ENCODE data around the gene KMT2C. TPM values are rescaled to one million over a fixed set of nuclear protein-coding genes. Genes with fewer than 3 reads are reported as not detected.
"Not testable (repeated sequence)": the region's sequence is repeated elsewhere in the genome, so short reads cannot be mapped to it uniquely, and the experiment has no call there.

The KMT2C gene
- total and polyA plus RNA-seq, 10 donors = 5.3 to 147 (median 107) TPM

DNA sequence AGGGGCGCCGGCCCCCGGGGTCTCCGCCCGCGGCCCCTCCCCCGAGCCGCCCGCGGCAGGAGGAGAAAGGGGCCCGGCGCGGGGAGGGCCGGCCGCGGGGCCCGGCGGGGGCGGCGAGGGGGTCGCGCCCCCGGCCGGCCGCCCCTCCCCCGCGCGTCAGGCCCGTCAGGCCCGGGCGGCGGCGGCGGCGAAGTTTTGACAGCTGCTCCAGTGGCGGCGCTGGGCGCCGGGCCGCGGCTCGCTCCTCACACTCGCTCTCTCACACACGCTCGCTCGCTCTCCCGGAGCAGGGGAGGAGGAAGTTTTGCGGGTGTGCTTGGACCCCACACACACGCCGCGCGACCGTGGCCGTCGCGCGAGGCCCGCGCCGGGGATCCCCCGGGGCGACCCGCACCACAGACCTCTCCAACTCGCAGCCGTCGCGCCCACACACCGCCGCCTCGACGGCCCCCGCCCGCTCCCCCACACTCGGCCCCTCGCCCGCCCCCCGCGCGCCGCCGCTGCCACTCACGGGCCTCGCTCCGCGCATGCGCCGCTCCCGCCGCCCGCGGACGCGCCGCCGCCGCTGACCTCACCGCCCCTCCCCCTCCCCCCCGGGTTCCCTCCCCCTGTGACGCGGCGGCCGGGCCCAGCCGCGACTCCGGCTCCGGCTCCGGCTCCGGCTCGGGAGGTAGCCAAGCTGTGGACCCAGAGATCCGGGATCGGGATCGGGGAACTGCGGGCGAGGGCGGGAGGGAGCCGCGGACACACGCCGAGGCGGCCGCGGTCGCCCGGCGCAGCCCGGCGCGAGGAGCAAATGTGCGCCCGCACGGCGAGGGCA lies 518 bp upstream of the KMT2C start:
- intact Hi-C loops (cut with DNase I; ENCODE audit: low total_unique reads) = no loop called here
- WGBS, 5 donors = 0 to 1% (median 1%) methylated on average over 1 to 124 of the region's 132 CpGs

DNA sequence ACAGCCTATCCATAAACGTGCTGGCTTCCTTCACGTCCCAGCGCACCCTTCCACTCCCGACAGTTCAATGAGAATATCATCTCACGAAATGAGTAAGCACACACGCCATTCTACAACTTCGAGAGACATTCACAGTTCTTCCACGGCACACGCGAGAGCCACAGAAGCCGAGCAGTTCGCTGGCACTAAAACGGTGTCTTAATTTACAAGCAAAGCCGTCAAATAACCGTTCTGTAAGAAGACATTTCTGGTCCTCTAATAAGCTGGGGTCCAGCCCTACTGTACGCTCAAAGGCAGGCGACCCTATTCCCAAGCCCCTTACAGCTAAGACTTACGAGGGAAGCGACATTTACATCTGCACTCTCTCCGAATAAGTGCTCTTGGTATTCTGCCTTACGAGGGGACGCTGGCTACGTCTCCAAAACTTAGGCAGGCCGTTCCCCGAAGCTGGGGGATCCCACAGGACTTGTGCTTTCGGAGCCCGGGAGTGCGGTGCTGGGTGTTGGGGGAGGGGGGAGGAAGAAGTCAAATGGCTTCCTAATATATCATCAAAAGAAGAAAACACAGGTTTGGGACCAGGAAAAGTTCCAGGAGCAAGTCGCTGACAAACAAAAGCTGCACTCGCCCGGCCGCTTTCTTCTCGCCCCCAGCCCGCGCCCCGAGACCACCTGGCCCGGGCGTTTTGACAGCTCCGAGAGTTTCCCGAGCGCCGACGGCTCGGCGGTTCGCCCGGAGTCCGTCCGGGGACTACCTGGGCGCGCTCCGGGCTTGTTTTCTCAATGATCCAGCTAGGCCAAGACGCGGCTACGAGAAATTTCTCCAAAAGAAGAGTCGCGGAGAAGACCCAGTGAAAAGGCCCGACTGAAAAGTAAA lies 1.1 kb downstream of the KMT2C start:
- H3K4me1 ChIP-seq = peaks cover 15 to 57% (median 38%) of the 10 kb centered on the region in 6 donors
- H3K27ac ChIP-seq = peak overlapping the region; percentile 74 to 99 (median 98)
- TF ChIP-seq POLR2AphosphoS5 (IDR thresholded peaks at IDR 0.05) = peak in 1 of 3 donors; percentile 29
- H3K9me3 ChIP-seq; H3K36me3 ChIP-seq; intact Hi-C loops (cut with DNase I; ENCODE audit: low total_unique reads); H3K27me3 ChIP-seq (replicated peaks in 1 of 7): not testable (repeated sequence)
- H3K4me3 ChIP-seq = peak overlapping the region; percentile 63 to 90 (median 74)
- DNase-seq = peak; percentile 89
- WGBS, 5 donors = 0 to 1% (median 0%) methylated on average over 39 to 58 of the region's 58 CpGs

More for the DNA sequence above, 518 bp upstream of the KMT2C start:
- peak in 2 of 3 donors; percentile 46 to 76 for TF ChIP-seq POLR2A (IDR thresholded peaks at IDR 0.05)
- TF ChIP-seq, protein P1, sequence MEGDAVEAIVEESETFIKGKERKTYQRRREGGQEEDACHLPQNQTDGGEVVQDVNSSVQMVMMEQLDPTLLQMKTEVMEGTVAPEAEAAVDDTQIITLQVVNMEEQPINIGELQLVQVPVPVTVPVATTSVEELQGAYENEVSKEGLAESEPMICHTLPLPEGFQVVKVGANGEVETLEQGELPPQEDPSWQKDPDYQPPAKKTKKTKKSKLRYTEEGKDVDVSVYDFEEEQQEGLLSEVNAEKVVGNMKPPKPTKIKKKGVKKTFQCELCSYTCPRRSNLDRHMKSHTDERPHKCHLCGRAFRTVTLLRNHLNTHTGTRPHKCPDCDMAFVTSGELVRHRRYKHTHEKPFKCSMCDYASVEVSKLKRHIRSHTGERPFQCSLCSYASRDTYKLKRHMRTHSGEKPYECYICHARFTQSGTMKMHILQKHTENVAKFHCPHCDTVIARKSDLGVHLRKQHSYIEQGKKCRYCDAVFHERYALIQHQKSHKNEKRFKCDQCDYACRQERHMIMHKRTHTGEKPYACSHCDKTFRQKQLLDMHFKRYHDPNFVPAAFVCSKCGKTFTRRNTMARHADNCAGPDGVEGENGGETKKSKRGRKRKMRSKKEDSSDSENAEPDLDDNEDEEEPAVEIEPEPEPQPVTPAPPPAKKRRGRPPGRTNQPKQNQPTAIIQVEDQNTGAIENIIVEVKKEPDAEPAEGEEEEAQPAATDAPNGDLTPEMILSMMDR (IDR thresholded peaks at IDR 0.05 in 8 of 11, conservative IDR thresholded peaks at IDR 0.05 in 3 of 11) = no peak
- peak; percentile 69 to 80 (median 79) for TF ChIP-seq POLR2AphosphoS5 (IDR thresholded peaks at IDR 0.05)
- peak; percentile 97 for DNase-seq
- H3K4me1 ChIP-seq = peaks cover 15 to 41% (median 27%) of the 10 kb centered on the region in 6 donors
- H3K9me3 ChIP-seq = no peaks in the 10 kb centered on the region
- H3K27me3 ChIP-seq (replicated peaks in 1 of 7) = no peaks in the 10 kb centered on the region
- H3K4me3 ChIP-seq = peak overlapping the region; percentile 48 to 90 (median 53)
- no peaks in the 10 kb centered on the region for H3K36me3 ChIP-seq
- peak overlapping the region; percentile 95 to 100 (median 98) for H3K27ac ChIP-seq

GRCh38 chr7:152433721-152434490 lies 1.9 kb downstream of the KMT2C start:
- H3K9me3 ChIP-seq; intact Hi-C loops (cut with DNase I; ENCODE audit: low total_unique reads); H3K27me3 ChIP-seq (replicated peaks in 1 of 7); H3K36me3 ChIP-seq: not testable (repeated sequence)
- whole genome bisulfite sequencing, 5 donors = 7 to 20% (median 10%) methylated on average over 15 of the region's 15 CpGs
- TF ChIP-seq POLR2AphosphoS5 (IDR thresholded peaks at IDR 0.05) = peak in 2 of 3 donors; percentile 15 to 62
- TF ChIP-seq, protein P1 (IDR thresholded peaks at IDR 0.05 in 8 of 11, conservative IDR thresholded peaks at IDR 0.05 in 3 of 11) = peak in 4 of 11 experiments; percentile 16 to 35 (median 33)
- H3K4me1 ChIP-seq = peaks cover 20 to 65% (median 47%) of the 10 kb centered on the region in 6 donors
- peak overlapping the region; percentile 63 to 90 (median 74) for H3K4me3 ChIP-seq
- H3K27ac ChIP-seq = peak overlapping the region; percentile 74 to 99 (median 98)
- peak; percentile 86 for DNase-seq

DNA sequence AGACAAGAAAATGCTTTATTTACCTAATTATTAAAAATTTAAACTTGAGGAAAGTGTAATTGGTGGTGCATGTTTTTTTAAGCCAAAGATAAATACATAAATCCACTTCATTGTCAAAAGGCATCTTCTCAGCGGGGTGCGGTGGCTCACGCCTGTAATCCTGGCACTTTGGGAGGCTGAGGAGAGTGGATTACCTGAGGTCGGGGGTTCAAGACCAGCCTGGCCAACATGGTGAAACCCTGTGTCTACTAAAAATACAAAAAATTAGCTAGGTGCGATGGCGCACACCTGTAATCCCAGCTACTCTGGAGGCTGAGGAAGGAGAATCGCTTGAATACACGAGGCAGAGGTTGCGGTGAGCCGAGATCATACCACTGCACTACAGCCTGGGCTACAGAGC lies 3.1 kb downstream of the KMT2C start:
- 87 to 93% (median 89%) methylated on average over 10 of the region's 10 CpGs for WGBS, 5 donors
- H3K9me3 ChIP-seq; DNase-seq; intact Hi-C loops (cut with DNase I; ENCODE audit: low total_unique reads); H3K36me3 ChIP-seq; H3K27me3 ChIP-seq (replicated peaks in 1 of 7): not testable (repeated sequence)
- peak overlapping the region in 5 of 8 donors; percentile 3 to 99 (median 98) for H3K27ac ChIP-seq
- H3K4me1 ChIP-seq = peaks cover 28 to 75% (median 57%) of the 10 kb centered on the region in 6 donors
- H3K4me3 ChIP-seq = peak overlapping the region in 1 of 8 donors; percentile 10
